Activated naive CD4-positive, alpha-beta T cell treated with Interleukin-2 at 50 U/mL for 16 hours (primary cell): ENCODE data around the gene SPAG5.
"Not testable (repeated sequence)": the region's sequence is repeated elsewhere in the genome, so short reads cannot be mapped to it uniquely, and the experiment has no call there.

Source experiments
- DNase-seq: peaks from one replicate; pipeline ENCODE4 v3.0.0-alpha.2; 2020

Gene SPAG5

GRCh38 chr17:28612531-28612930 lies 13.7 kb upstream of the SPAG5 start:
- no peak for DNase-seq

- DNase-seq = no peak
Observed at GRCh38 chr17:28610376-28610775, 11.6 kb upstream of the SPAG5 start.

GRCh38 chr17:28604031-28604430 lies 5.2 kb upstream of the SPAG5 start:
- not testable (repeated sequence) for DNase-seq

GRCh38 chr17:28599311-28600184 lies 723 bp upstream of the SPAG5 start:
- peak; percentile 72 for DNase-seq

GRCh38 chr17:28598389-28598788 lies 436 bp downstream of the SPAG5 start:
- DNase-seq = no peak

- DNase-seq = no peak
Observed at GRCh38 chr17:28597606-28598383, 1.0 kb downstream of the SPAG5 start.

- DNase-seq = no peak
Observed at GRCh38 chr17:28592260-28592659, 6.6 kb downstream of the SPAG5 start.

- DNase-seq = no peak
Observed at GRCh38 chr17:28585851-28586250, 13.0 kb downstream of the SPAG5 start.

GRCh38 chr17:28584434-28584833 lies 14.4 kb downstream of the SPAG5 start:
- no peak for DNase-seq

- DNase-seq = no peak
Observed at GRCh38 chr17:28582513-28582912, 16.3 kb downstream of the SPAG5 start.

GRCh38 chr17:28580959-28581358 lies 17.9 kb downstream of the SPAG5 start:
- DNase-seq = no peak

GRCh38 chr17:28579526-28579925 lies 19.3 kb downstream of the SPAG5 start:
- peak; percentile 46 for DNase-seq

- no peak for DNase-seq
Observed at GRCh38 chr17:28578246-28579195, 20.3 kb downstream of the SPAG5 start.

- DNase-seq = no peak
Observed at GRCh38 chr17:28577466-28577824, 21.4 kb downstream of the SPAG5 start.

GRCh38 chr17:28576758-28577465 lies 21.9 kb downstream of the SPAG5 start, which contains the start of gene ALDOC:
ALDOC (minus strand) TSS chr17:28576895; CDS start chr17:28575532, 1,363 bp downstream.
- peak; percentile 98 for DNase-seq

GRCh38 chr17:28576016-28576415 lies 22.8 kb downstream of the SPAG5 start:
- DNase-seq = not testable (repeated sequence)

GRCh38 chr17:28575126-28575795 lies 23.6 kb downstream of the SPAG5 start:
- no peak for DNase-seq

- DNase-seq = peak; percentile 32
Observed at GRCh38 chr17:28574526-28574925, 24.3 kb downstream of the SPAG5 start.

- DNase-seq = no peak
Observed at GRCh38 chr17:28573966-28574480, 24.8 kb downstream of the SPAG5 start.

- DNase-seq = no peak
Observed at GRCh38 chr17:28573521-28573920, 25.3 kb downstream of the SPAG5 start.

GRCh38 chr17:28573040-28573380 lies 25.8 kb downstream of the SPAG5 start:
- no peak for DNase-seq
